GM10248 (cell line): ENCODE results near the gene SNX25.
A peak's percentile ranks its signal among the peaks of the same experiment; 100 is the strongest.

Experiments used
- CTCF ChIA-PET: fragments of 300-600 bp; sonication (Branson Sonifier 250); formaldehyde crosslinking; extraction: SDS; loops from one replicate; lab custom pipeline; 2021; ENCODE audit warnings: antibody characterized with exemption; lab: Yijun Ruan, JAX
- POLR2A ChIA-PET: fragments of 350-650 bp; sonication (Branson Sonifier 250); formaldehyde crosslinking; extraction: SDS; loops from one replicate; lab custom pipeline; 2020; ENCODE audit warnings: antibody characterized with exemption; lab: Yijun Ruan, JAX
- DNase-seq: peaks from one replicate; pipeline ENCODE4 v3.0.0; 2012; ENCODE audit errors: extremely low spot score
- TF ChIP-seq, protein P1 (sequence below): IDR thresholded peaks from 2 replicates; pipeline ENCODE4 v1.5.1; 2012; ENCODE audit warnings: mild to moderate bottlenecking, low read depth; ENCODE audit errors: extremely low read depth, missing control alignments, control extremely low read depth

The SNX25 gene

DNA sequence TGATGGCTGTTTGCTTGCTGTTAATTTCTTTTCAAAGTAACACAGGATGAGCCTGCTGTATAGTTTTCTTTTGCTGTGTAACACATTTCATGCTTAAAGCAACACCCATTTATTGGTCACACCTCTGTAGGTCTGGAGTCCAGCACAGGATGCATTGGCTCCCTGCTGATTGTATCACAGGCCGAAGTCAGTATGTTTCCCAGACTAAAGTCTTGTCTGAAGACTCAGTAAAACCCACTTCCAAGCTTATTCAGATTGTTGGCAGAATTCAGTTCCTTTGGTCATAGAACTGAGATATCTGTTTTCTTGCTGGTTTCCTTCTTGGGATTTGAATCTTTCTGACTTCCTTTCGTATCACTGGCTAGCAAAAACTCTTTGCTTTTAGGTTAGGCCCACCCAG lies 132.0 kb downstream of the SNX25 start:
- no peak for DNase-seq
- POLR2A ChIA-PET: interaction anchor here (1.0 kb wide), 1 partner anchor 35 kb away, joined by 3 read pairs; no protein-coding TSS in a partner anchor
- CTCF ChIA-PET: interaction anchor here (1.0 to 1.1 kb wide), 3 partner anchors 9 to 30 kb away, joined by 3 to 4 read pairs (median 3); no protein-coding TSS in a partner anchor
- TF ChIP-seq, protein P1, sequence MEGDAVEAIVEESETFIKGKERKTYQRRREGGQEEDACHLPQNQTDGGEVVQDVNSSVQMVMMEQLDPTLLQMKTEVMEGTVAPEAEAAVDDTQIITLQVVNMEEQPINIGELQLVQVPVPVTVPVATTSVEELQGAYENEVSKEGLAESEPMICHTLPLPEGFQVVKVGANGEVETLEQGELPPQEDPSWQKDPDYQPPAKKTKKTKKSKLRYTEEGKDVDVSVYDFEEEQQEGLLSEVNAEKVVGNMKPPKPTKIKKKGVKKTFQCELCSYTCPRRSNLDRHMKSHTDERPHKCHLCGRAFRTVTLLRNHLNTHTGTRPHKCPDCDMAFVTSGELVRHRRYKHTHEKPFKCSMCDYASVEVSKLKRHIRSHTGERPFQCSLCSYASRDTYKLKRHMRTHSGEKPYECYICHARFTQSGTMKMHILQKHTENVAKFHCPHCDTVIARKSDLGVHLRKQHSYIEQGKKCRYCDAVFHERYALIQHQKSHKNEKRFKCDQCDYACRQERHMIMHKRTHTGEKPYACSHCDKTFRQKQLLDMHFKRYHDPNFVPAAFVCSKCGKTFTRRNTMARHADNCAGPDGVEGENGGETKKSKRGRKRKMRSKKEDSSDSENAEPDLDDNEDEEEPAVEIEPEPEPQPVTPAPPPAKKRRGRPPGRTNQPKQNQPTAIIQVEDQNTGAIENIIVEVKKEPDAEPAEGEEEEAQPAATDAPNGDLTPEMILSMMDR: no peak

GRCh38 chr4:185341841-185342240 lies 132.4 kb downstream of the SNX25 start:
- ChIA-PET CTCF (interaction anchor here (1.0 kb wide), 1 partner anchor 11 kb away, joined by 3 read pairs; no protein-coding TSS in a partner anchor), POLR2A (interaction anchor here (1.0 kb wide), 1 partner anchor 35 kb away, joined by 3 read pairs; no protein-coding TSS in a partner anchor)
- DNase-seq: peak; percentile 54
- TF ChIP-seq, protein P1: no peak

DNA sequence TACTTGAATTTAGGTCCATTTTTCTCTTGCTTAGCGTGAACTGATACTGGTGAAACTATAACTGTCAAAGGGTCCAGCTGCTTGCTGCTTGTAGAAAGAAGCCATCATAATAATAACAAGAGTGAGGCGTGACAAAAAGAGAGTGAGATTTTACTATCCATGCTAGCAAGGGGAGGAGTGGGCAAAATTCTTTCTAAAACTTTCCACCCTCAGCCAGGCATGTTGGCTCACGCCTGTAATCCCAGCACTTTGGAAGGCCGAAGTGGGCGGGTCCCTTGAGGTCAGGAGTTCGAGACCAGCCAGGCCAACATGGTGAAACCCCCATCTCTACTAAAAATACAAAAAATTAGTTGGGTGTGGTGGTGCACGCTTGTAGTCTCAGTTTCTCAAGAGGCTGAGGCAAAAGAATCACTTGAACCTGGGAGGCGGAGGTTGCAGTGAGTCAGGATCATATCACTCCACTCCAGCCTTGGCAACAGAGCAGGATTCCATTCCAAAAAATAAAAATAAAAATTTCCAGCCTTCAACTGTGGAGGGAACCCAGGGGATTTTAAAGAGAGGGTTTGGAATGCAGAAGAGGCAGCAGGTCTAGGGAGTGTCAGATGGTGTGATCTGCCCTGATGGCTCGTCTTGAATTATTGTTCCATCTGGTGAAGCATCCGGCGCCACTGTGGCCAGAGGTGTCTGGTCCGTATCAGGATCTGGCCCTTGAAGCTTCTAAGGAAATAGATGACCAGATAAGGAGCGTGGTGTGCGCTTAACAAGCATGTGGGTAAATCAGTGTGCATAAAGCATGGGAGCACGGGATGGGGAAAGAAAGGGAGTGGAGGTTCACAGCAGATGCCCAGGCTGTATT lies 134.6 kb downstream of the SNX25 start:
- CTCF ChIA-PET: no interaction called here
- POLR2A ChIA-PET: no interaction called here
- TF ChIP-seq, protein P1: no peak
- no peak for DNase-seq

DNA sequence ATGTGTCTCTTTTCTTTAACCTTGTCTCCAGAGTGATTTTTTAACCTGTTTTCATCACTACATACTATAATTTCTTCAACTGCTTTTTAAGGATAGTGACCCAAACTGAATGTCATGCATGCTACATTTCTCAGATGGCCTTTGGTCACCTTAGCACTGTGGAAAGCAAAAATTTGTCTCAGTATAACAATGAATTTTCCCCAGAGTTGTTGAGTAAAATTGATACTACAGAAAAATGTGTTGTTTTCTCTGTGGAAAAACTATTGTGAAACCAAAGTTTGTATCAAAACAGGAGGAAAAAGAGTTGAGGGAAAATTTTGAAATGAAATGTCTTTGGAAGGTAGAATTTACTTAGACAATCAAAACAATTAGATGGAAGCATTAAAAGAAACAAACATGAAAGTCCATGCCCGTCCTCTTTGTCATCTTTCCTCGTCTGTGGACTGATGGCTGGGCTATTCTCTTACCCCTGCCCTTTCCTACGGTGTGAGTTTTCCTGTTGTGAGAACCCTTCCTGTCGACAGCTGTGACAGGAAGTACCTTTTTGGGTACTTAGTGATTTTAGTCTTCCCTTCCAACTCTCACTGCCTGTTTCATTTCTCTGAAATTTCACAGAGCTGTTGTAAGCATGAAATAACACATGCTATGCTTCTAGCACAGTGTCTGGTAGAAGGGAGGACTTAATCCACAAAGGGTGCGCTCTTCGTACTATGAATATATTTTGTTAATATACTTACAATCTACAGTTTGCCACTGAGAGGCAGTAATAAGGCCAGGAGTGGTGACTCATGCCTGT lies 135.5 kb downstream of the SNX25 start:
- TF ChIP-seq, protein P1: no peak
- DNase-seq: peak; percentile 39
- ChIA-PET POLR2A (interaction anchor here (1.0 kb wide), 1 partner anchor 81 kb away, joined by 3 read pairs; the partner anchor contains the start of gene UFSP2), CTCF (interaction anchor here (1.0 to 1.3 kb wide), 3 partner anchors 10 to 46 kb away, joined by 3 to 4 read pairs (median 3); no protein-coding TSS in a partner anchor)

DNA sequence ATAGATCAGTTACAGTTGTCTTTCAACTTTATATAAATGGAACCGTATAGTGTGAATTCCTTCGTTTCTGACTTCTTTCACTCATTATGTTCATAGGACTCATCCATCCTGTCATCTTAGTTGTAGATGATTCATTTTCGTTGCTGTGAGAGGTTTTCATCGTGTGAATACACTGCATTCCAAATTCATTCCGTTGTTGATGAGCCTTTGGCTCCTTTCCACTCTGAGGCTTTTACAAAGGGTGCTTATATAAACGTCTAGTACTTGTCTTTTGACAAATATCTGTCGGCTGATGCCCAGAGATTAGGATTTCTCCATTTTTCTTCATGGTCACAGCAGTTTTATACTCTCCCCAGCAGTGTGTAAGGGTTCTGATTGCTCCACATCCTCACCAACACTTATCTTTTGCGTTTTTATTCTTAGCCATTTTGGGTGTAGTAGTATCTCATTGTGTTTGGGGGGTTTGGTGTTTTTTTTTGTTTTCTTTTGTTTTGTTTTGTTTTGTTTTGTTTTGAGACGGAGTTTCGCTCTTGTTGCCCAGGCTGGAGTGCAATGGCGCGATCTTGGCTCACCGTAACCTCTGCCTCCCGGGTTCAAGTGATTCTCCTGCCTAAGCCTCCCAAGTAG lies 137.7 kb downstream of the SNX25 start:
- ChIA-PET CTCF (no interaction called here), POLR2A (no interaction called here)
- TF ChIP-seq, protein P1: no peak
- DNase-seq: no peak

DNA sequence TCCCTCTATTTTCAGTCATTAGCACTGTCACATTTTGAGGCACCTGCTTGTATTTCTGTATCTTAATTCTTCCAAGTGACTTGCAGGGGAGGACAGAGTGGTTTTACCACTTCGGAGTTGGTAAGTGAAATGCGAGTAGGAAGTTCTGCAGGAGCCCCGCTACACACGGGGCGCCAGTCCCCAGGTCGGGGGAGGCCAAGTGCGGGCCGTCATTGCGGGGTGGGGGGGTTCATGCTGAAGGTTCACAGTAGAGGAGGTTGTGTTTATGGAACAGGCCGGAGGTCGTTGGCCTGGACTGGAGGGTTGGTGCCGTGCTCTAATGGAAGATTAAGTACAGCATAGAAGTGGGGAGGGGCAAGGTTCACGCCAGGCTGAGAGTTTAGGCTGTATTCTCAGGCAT lies 142.3 kb downstream of the SNX25 start:
- TF ChIP-seq, protein P1: no peak
- POLR2A ChIA-PET: no interaction called here
- DNase-seq: no peak
- CTCF ChIA-PET: no interaction called here
